GM21515 (cell line): Measurements from ENCODE around the gene CARD18.

Source experiments
- ATAC-seq: cut with Tn5 transposase; IDR thresholded peaks from one replicate; pipeline ENCODE4 v1.9.1; 2021; ENCODE audit not compliant: unreplicated experiment

CARD18 gene, protein sequence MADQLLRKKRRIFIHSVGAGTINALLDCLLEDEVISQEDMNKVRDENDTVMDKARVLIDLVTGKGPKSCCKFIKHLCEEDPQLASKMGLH

DNA sequence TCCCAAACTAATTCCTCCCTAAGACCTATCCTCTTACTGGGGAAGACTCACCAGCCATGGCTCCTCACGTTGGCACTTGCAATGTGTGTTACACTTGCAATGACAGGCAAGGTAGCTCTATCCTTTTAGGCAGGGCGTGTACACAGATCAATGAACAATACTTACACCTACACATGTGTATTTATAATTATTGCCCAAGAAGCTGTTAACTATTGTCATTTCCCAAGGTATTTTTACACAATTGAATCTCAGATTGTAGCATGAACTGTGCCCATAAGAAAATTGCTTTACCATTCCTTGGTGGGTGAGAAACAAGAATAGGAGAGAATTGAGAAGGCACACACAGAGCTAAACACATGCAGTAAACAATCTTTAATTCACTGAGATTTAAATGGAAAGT is at the start of gene CARD18:
CARD18 (minus strand) TSS at position 101 of the 400 bp plus-strand sequence; CDS start at position 58, 43 bp downstream.
- no peak for ATAC-seq

DNA sequence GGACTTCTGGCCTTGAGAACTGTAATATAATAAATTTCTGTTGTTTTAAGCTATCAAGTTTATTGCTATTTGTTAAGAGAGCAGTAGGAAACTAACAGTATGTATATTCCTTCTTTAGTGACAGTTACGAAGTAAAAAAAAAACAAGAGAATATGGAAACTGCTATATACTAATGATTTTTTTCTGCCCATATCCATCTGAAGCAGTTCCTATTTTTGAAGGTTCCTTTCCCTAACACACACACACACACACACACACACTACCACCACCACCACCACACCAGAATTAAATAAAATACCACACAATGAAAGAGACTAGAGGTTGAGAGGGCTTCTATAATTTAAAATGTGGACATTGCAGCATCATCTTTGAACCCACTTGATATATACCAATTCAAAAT is 44.4 kb upstream of the CARD18 start:
- ATAC-seq = no peak

DNA sequence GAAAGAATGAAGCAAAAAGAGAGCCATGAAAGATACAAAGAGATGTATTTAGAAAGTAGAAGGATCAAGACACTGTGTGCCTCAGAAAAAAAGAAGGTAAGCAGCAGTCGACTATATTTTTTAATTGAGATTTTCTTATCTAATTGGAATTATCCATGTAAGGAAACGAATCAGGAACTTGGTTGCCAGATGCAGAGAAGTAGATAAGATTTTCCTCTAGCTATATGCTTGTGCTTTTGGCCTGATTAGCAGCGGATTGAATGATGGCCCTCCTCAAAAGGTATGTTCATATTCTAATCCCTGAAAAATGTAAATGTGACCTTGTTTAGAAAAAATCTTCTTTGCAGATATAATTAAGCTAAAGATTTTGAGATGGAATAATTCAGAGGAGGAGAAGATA is 43.9 kb upstream of the CARD18 start:
- ATAC-seq = no peak

DNA sequence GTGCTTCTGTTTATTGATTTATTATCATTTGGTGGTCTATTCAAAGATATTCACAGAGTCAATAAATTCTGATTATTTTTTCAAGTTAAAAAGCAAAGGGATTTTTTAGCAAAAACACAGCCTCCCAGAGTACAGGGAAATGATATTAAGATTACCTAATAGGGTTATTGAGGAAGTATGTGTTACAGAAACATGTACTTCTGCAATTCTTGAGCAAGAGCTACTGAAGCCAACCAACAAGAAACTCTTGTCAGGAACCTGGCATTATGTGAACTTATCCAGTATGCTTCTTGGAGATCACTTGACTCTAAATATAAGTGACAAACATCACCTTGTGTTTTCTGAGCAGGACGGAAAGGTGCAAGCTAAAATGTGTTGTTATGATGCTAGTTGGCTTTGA is 42.0 kb upstream of the CARD18 start:
- no peak for ATAC-seq

DNA sequence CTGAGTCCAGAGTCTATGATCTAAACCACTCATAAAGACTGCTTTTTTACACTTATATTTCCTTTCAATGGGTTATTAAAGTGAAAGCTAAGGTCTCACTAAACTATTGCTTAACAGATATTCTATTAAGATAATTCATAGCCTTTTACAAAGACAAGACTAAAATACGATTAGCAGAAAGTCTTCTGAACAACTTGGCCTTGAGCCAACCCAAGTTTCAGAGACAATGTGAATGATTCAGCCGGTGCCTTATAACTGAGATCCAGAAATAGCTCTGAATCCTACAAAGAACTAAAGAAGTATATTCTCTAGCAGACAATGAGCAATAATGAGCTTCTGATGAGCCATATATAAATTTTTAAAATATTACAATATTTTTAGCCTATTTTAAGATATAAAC is 41.5 kb upstream of the CARD18 start:
- ATAC-seq = no peak

DNA sequence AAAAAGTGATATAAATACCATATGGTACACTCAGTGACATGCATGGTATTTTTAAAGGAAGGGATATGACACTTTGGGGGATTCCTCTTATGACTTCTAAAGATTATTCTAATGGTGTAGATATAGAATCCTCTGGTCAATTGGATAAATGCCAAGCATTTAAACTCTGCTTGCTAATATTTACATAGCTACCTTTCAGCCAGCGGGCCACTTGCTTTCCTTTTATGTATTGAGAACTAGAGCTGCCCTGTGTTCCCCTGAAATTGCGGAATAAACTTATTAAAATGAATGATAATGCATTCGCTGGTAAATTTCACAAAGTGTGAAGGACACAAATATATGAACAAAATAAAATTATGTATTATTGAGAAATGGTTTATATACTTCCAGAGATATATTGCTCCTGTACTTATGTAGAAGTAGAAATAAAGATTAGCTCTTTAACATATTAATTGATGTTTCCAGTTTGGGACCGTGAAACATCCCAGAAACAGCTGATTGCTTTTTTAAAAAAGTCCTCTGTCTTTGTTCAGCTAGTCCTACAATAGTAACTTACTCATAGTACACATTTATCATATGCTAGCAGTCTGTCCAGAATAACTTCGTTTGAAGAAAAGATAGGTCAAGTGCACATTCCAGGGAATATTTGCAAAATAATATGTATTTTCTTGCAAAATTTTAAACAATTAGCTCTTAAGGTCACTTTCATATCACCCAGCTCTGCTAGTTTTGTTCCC is 40.1 kb upstream of the CARD18 start:
- ATAC-seq = no peak

DNA sequence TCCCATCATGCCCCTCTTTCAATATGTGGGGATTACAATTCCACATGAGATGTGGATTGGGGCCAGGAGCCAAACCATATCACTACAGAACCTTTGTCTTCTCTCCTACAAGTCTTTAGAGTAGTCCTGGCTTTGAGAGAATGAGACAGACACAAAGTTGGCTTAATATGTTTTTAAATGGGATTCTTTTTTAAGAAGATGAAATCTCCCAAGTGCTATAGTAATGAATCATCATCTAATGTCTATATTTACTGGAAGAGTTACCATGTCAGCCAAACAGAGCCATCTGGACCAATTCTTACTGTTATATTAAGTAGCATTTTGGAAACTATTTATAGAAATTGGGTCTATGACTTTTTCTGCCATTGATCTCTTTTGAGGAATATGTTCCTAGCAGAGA is 38.1 kb upstream of the CARD18 start:
- ATAC-seq = no peak

DNA sequence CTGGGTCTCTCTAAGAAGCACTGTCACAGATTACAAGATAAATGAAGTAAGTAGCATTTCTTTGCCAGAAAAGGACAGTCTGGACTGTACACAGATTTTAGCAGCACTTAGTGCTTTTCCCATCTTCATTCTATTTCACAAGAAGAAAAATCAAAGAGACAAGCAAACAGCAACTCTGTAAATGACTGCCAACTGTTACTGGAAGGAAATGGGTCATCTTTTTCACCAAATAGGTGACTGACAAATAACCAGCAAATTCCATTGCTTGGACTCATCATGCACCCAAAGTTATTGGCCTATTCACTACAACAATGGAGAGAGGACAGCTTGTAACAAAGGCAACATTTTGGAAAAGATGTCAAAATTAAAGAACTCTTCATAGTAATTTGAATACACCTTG is 28.9 kb upstream of the CARD18 start:
- ATAC-seq = no peak

DNA sequence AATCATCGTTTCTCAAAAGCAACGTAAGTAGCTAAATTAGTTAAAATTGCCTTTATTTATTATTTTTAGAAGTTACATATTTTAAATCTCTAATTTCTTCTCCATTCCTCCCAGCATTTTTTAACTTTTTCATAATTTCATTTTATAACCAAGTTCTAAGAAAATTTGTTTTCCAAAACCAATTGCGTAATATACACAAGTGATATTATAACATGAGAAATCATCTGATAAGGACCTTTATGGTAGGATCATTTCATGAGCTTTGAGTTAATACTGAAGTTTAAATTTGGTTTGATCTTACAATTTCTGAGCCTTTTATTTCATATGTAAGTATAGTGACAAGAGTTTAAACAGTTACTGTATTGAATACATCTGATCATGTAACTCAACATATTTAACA is 27.7 kb upstream of the CARD18 start:
- no peak for ATAC-seq

DNA sequence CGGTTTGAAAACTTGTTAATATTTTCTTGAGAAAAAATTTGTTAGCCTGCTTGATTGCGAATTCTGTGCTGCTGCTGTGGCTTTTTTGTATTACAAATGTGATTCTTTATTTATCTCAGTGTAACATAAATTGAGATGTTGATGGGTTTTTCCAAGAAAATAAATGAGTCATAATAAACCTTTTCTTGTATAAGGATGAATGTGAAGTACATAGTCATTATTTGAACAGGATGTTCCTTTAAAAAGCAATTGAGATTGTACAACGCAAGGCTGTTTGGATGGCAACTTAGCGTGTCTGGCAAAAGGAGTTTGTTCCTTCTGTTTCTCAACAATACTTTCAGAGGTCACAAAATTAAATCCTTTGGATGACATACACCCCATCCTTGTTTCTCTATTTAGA is 24.6 kb upstream of the CARD18 start:
- ATAC-seq = no peak

DNA sequence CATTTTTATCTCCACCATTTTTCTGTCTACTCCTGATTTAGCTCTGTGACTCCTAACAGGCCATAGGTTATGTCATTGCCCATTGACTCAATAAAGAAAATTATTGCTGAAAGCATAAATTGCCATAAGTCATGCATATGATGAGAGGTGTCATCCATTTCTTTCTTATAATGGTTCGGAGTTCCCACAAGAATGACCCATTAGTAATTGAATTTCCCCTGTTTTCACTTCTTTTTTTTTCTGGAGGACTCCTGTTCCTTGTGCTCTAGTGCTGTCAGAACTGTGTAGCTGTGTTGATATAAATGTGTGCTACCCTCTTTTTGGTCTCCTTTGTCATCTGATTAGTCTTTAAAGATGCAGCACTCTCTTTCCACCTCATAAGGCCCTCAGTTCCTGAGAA is 22.9 kb upstream of the CARD18 start:
- no peak for ATAC-seq

DNA sequence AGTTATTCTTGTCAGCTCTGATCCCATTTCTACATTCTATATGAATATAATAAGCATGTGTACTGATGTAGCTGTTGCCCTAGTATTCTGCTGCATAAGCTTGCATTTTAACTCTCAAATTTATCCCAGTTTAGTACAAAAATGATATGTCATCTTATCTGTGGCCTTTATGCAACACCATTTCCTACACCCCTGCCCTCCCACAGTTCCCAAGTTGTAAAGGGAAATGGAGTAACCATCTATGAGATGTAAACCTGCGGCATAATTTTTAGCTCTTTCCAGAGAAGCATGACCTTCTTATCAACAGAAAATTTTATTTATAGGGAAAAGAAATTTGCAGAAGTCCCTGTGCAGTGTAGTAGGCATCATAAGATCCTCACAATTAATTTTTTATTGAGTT is 18.9 kb upstream of the CARD18 start:
- no peak for ATAC-seq

DNA sequence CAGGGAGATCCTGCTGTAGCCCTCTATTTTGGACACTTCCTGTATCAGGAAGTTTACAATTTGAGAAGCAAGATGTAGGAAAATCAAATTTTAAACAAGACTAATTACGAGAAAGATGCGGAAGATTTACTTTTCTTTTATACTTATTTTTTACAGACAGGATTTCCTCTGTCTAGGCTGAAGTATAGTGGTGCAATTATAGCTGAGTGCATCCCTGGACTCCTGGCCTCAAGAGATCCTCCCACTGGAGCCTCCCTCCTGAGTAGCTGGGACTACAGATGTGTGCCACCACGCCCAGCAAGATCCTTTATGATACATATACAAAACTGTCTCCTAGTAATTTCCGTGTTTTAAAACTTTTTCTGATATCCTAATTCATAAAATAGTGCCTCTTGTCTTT is 17.2 kb upstream of the CARD18 start:
- no peak for ATAC-seq

DNA sequence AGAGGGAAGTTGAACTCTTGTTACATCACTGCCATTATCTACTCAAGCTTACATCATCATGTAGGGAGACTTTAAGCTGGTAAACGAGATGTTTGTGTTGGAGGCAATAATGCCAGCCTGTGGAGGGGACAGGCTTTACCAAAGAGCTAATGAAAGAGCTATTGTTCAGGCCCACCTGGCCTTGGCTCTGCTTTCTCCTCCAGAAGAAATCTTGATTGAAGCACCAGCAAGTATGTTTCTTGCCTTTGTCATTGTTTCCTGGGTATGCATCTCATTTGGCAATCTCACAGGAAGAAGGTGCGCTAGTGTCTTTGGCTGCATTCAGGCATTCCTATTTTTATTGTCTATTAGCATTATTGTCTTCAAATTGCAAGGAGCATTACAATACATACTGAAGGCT is 16.7 kb upstream of the CARD18 start:
- ATAC-seq = no peak

DNA sequence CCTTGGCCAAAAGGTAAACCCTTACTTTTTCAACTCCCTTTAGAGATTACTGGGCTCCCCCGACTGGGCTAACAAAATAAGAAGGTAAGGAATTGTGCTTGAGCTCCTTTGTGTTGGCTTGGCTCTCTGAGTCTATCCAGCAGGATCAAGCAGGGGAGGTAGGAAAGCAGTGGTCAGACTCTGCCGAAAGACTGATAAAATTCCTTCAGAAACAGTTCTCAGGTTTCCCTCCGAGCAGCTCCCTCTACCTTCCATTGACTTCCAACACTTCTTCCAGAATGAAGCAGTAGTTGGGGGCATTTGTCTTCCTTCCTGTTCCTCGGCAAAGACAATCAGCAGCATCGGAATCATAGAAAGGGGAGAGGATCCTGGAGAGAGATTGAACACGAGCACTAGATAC is 16.1 kb upstream of the CARD18 start:
- no peak for ATAC-seq

DNA sequence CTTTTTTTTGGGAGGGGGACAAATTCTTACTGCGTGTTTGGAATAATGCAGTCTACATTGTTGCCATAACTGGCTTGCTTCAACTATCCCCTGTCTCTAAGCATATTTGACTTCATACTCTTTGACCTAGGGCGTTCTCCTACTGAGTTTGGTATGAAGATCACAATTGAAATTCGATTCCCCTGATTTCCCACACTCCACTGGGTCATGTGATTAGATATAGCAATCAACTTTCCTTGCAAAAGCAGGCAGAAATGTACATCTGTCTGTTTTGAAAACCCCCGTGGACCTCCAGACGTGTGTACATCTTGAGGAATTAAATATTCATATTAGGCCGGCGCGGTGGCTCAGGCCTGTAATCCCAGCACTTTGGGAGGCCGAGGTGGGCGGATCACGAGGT is 13.8 kb upstream of the CARD18 start:
- ATAC-seq = no peak

DNA sequence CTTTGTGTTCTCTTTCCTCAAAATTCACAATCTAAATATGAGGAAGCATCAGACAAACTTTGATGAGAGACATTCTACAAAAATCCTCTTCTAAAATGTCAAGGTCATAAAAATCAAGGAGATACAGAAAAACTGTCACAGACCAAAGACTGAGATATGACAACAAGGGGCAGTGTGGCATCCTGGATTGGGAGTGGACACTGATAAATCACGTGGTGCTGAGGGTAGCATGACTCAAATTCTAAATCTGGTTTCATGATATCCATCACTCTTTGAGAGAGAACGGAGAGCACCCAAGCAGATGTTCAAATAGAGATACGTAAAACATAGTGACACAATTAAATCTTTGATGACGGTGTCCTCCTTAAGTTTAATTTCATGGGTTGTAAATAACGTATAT is 13.0 kb upstream of the CARD18 start:
- ATAC-seq = no peak

DNA sequence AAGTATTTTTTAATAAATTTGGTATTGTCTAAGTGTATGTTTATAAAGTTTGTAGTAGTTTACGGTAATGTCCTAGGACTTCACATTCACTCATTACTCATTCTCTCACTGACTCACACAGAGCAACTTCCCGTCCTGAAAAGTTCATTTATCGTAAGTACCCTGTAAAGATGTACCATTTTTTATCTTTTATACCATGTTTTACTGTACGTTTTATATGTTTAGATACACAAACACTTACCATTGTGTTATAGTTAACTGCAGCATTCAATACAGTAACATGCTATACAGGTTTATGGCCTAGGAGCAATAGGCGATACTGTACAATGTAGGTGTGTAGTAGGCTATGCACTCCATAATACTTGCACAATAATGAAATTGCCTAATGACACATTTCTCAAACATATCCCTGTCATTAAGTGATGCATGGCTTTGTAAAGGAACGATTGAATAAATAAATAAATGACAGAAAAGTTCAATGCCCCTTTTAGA is 12.5 kb upstream of the CARD18 start:
- no peak for ATAC-seq

DNA sequence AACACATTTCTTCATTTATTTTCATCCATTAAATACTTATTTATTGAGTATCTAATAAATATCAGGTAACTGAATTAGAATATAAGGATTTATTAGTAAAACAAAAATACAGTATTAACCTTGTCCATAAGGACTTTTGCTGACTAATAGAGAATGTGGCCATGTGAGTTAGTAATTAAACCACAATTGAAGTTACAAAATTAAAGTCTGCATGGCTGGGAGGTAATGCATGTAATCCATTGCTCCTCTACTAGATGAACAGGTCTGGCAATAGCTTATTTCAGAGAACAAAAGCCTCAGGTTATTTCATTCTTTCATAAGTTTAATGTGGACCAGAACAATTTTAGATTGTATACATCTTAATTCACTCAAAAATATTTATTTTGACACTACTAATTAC is 9.9 kb upstream of the CARD18 start:
- no peak for ATAC-seq

DNA sequence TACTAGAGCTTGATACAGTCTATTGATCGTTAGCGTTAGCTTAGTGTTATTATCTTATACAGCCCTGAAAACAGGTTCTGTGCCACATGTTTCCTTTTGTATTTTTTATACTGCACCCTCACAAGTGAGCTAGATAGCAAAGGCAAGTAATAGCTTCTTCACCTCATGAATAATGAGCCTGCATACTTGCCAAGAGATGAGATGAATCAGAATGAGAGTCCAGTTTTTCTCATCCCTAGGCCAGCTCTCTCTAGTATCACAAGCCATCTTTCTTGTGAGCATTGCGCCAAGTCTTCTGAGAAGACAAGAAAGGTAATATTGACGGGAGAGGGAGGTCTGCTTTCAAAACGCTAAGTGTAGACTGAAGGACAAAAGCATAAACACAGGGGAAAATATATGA is 8.7 kb upstream of the CARD18 start:
- ATAC-seq = no peak

DNA sequence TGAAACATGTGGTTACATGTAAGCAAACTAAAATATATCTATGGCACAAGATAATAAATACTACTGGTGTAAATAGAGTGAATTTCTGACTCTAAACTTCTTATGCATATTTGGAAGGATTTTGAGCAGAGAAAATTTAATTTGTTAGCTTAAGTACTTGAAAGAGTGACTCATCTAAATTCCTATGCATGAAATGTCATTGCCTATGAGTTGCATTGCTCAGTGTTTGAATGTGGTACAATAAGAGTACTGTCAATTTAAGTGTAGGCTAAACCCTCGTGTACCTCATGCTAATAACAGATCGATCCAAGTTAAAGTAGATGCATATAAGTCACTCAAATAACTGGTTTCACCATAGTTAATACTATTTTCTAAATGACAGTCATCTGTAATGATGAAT is 5.3 kb upstream of the CARD18 start:
- ATAC-seq = no peak

DNA sequence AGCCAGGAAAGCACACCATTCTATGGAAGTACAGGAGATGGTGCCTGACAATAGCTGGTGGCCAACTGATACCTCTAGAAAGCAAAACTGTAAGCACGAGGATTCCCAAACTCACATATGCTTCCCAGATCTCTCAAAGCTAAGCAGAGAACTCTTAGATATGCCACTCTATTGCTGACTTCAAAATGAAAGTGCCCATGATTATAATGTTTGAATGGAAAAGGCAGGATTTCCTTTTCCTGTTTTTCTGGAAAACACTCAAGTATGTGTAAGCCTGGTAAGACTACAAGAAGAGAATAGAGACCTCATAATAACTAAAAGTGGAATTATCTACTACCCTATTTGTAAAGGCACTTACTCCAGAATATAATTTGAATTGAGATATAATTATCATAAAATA is 2.6 kb upstream of the CARD18 start:
- no peak for ATAC-seq

DNA sequence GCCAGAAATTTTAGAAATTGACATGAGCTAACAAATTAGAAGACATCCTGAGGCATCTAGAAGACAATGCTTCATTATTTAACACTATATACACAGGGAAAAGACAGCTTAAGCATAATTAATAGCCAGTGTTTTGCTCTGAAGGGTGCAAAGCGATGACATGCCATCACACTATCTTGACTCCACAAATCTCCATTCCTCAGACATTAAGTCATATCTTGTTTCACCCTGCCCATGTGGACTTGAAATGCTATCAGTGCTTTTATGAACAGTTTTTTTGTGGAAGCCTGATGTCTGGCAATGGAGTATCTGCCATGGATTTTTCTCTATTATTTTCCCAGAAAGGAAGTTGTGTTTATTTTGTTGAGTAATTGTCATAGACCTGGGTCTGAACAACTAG is 2.3 kb downstream of the CARD18 start:
- ATAC-seq = no peak
